IMR-90 (cell line): Measurements from ENCODE around the gene AVP. TPM values are rescaled to one million over a fixed set of nuclear protein-coding genes. Genes with fewer than 3 reads are reported as not detected.

Experiments used
- ATAC-seq: fragments of 200-7000 bp; cut with Tn5 transposase; 2 replicates; pipeline ENCODE4 v1.9.1; 2020; ENCODE audit warnings: low read depth, mild to moderate bottlenecking, moderate library complexity
- BruUV-seq: library from RNA; stranded (reverse); fragments of 400-500 nt; replicated peaks from 2 replicates; lab custom pipeline; 2021; lab: Mats Ljungman, UMichigan
- CTCF ChIA-PET: fragments of 300-600 bp; formaldehyde crosslinking; extraction: SDS; loops from one replicate; lab custom pipeline; 2021; ENCODE audit warnings: antibody characterized with exemption; lab: Yijun Ruan, JAX
- POLR2A ChIA-PET: fragments of 300-600 bp; sonication (Branson Sonifier 250); formaldehyde crosslinking; loops from one replicate; lab custom pipeline; 2022; ENCODE audit warnings: antibody characterized with exemption; ENCODE audit not compliant: unreplicated experiment; lab: Charles Lee
- DNase-seq: peaks from one replicate; pipeline ENCODE4 v3.0.0; 2013
- H2AFZ ChIP-seq: replicated peaks from 2 replicates; pipeline ENCODE3; 2013; ENCODE audit warnings: low read length, mild to moderate bottlenecking; ENCODE audit not compliant: poor library complexity
- H2AK5ac ChIP-seq: 2 replicates; pipeline ENCODE4 v1.6.1; 2013; ENCODE audit warnings: low read depth, low read length, inconsistent platforms
- H2AK9ac ChIP-seq: replicated peaks from 2 replicates; pipeline ENCODE3; 2013; ENCODE audit warnings: mild to moderate bottlenecking, low read depth, low read length, moderate library complexity; ENCODE audit not compliant: poor library complexity
- H2BK120ac ChIP-seq: 2 replicates; pipeline ENCODE4 v1.6.1; 2013; ENCODE audit warnings: low read depth, low read length, inconsistent platforms
- H2BK15ac ChIP-seq: 3 replicates; pipeline ENCODE4 v1.6.1; 2013; ENCODE audit warnings: low read depth, low read length, inconsistent platforms
- H2BK20ac ChIP-seq: 2 replicates; pipeline ENCODE4 v1.6.1; 2013; ENCODE audit warnings: low read depth, mild to moderate bottlenecking, inconsistent platforms, low read length, moderate library complexity
- H2BK5ac ChIP-seq: 2 replicates; pipeline ENCODE4 v1.6.1; 2013; ENCODE audit warnings: mild to moderate bottlenecking, low read depth, low read length, inconsistent platforms; ENCODE audit not compliant: poor library complexity, severe bottlenecking
- H3K14ac ChIP-seq: replicated peaks from 2 replicates; pipeline ENCODE4 v1.6.1; 2013; ENCODE audit warnings: low read depth, low read length, inconsistent platforms
- H3K18ac ChIP-seq: 2 replicates; pipeline ENCODE4 v1.6.1; 2013; ENCODE audit warnings: low read depth, low read length, control low read depth
- H3K23ac ChIP-seq: 2 replicates; pipeline ENCODE4 v1.6.1; 2013; ENCODE audit warnings: low read depth, low read length, inconsistent platforms
- H3K27ac ChIP-seq: 2 replicates; pipeline ENCODE4 v1.5.1; 2013; ENCODE audit warnings: mild to moderate bottlenecking, control low read depth, low read length; ENCODE audit not compliant: insufficient read depth
- H3K27me3 ChIP-seq: 2 replicates; pipeline ENCODE4 v1.6.1; 2013; ENCODE audit warnings: low read length; ENCODE audit not compliant: control insufficient read depth, insufficient read depth
- H3K36me3 ChIP-seq: 2 replicates; pipeline ENCODE4 v1.6.1; 2013; ENCODE audit warnings: low read length, mixed read lengths; ENCODE audit not compliant: control insufficient read depth, insufficient read depth
- H3K4ac ChIP-seq: 2 replicates; pipeline ENCODE4 v1.6.1; 2013; ENCODE audit warnings: low read depth, low read length, inconsistent platforms
- H3K4me1 ChIP-seq: 2 replicates; pipeline ENCODE4 v1.6.1; 2013; ENCODE audit warnings: low read length, mixed read lengths; ENCODE audit not compliant: control insufficient read depth, insufficient read depth
- H3K4me2 ChIP-seq: 2 replicates; pipeline ENCODE4 v1.6.1; 2013; ENCODE audit warnings: low read depth, mild to moderate bottlenecking, control low read depth, low read length, moderate library complexity
- H3K4me3 ChIP-seq: 2 replicates; pipeline ENCODE4 v1.5.1; 2013; ENCODE audit warnings: low read depth, mild to moderate bottlenecking, control low read depth, low read length, moderate library complexity; ENCODE audit not compliant: insufficient read depth
- H3K56ac ChIP-seq: 2 replicates; pipeline ENCODE4 v1.6.1; 2013; ENCODE audit warnings: low read length, inconsistent platforms; ENCODE audit not compliant: insufficient read depth; ENCODE audit errors: extremely low read depth
- H3K79me1 ChIP-seq, 2 experiments: 2 replicates each; pipeline ENCODE4 v1.6.1; 2013; ENCODE audit warnings: low read length in 2 of 2, inconsistent platforms in 1 of 2, low read depth in 1 of 2
- H3K9ac ChIP-seq: 2 replicates; pipeline ENCODE4 v1.6.1; 2013; ENCODE audit warnings: low read depth, low read length, control low read depth
- H3K9me1 ChIP-seq: 2 replicates; pipeline ENCODE4 v1.6.1; 2013; ENCODE audit warnings: low read length, inconsistent platforms; ENCODE audit not compliant: insufficient read depth
- H3K9me3 ChIP-seq: 2 replicates; pipeline ENCODE4 v1.6.1; 2013; ENCODE audit warnings: low read length; ENCODE audit not compliant: control insufficient read depth, insufficient read depth
- H4K20me1 ChIP-seq: 2 replicates; pipeline ENCODE4 v1.6.1; 2013; ENCODE audit warnings: low read length, inconsistent platforms; ENCODE audit not compliant: insufficient read depth
- H4K5ac ChIP-seq: 2 replicates; pipeline ENCODE4 v1.6.1; 2013; ENCODE audit warnings: mild to moderate bottlenecking, low read depth, low read length, control low read depth
- H4K8ac ChIP-seq, 2 experiments: 2 replicates each; pipeline ENCODE4 v1.6.1; 2013; ENCODE audit warnings: low read depth in 2 of 2, low read length in 2 of 2, control low read depth in 1 of 2, inconsistent platforms in 1 of 2
- H4K91ac ChIP-seq: 2 replicates; pipeline ENCODE4 v1.6.1; 2013; ENCODE audit warnings: low read depth, low read length, inconsistent platforms; ENCODE audit not compliant: insufficient read depth
- BHLHE40 ChIP-seq: fragments of 150-350 bp; IDR thresholded peaks from 2 replicates; pipeline ENCODE4 v1.6.1; 2016; ENCODE audit warnings: mild to moderate bottlenecking, low read depth, low read length
- CEBPB ChIP-seq: IDR thresholded peaks from 2 replicates; pipeline ENCODE4 v1.6.1; 2012; ENCODE audit warnings: low read depth, low read length, improper control_type of control experiment
- CHD1 ChIP-seq: IDR thresholded peaks from 2 replicates; pipeline ENCODE4 v1.6.1; 2012; ENCODE audit warnings: low read depth, low read length, improper control_type of control experiment
- CTCF ChIP-seq: conservative IDR thresholded peaks from 2 replicates; pipeline ENCODE4 v1.5.1; 2012; ENCODE audit warnings: mild to moderate bottlenecking, low read depth, low read length, improper control_type of control experiment
- ELK1 ChIP-seq: fragments of 150-350 bp; IDR thresholded peaks from 2 replicates; pipeline ENCODE4 v1.6.1; 2016; ENCODE audit warnings: low read depth, mild to moderate bottlenecking, low read length, moderate library complexity, borderline replicate concordance
- FOS ChIP-seq: fragments of 150-350 bp; IDR thresholded peaks from 2 replicates; pipeline ENCODE4 v1.6.1; 2016; ENCODE audit warnings: low read depth, low read length
- MAFK ChIP-seq: IDR thresholded peaks from 2 replicates; pipeline ENCODE4 v1.6.1; 2012; ENCODE audit warnings: low read depth, low read length, improper control_type of control experiment
- MAZ ChIP-seq: IDR thresholded peaks from 2 replicates; pipeline ENCODE4 v1.6.1; 2012; ENCODE audit warnings: low read depth, mild to moderate bottlenecking, low read length, improper control_type of control experiment, moderate library complexity, borderline replicate concordance
- MXI1 ChIP-seq: IDR thresholded peaks from 2 replicates; pipeline ENCODE4 v1.6.1; 2012; ENCODE audit warnings: low read depth, mild to moderate bottlenecking, low read length, moderate library complexity, borderline replicate concordance
- NFE2L2 ChIP-seq: fragments of 150-350 bp; IDR thresholded peaks from 2 replicates; pipeline ENCODE4 v1.6.1; 2016; ENCODE audit warnings: low read depth, mild to moderate bottlenecking, low read length
- POLR2A ChIP-seq: IDR thresholded peaks from 2 replicates; pipeline ENCODE4 v1.6.1; 2012; ENCODE audit warnings: mild to moderate bottlenecking, low read depth, low read length
- RAD21 ChIP-seq: IDR thresholded peaks from 2 replicates; pipeline ENCODE4 v1.6.1; 2012; ENCODE audit warnings: low read length, improper control_type of control experiment
- RCOR1 ChIP-seq: IDR thresholded peaks from 2 replicates; pipeline ENCODE4 v1.6.1; 2012; ENCODE audit warnings: mild to moderate bottlenecking, low read length, improper control_type of control experiment; ENCODE audit not compliant: insufficient replicate concordance
- RFX5 ChIP-seq: IDR thresholded peaks from 2 replicates; pipeline ENCODE4 v1.8.0; 2012; ENCODE audit warnings: low read depth, mild to moderate bottlenecking, low read length, moderate library complexity
- SMC3 ChIP-seq: fragments of 150-350 bp; IDR thresholded peaks from 2 replicates; pipeline ENCODE4 v1.6.1; 2016; ENCODE audit warnings: low read depth, mild to moderate bottlenecking, antibody characterized with exemption, low read length, moderate library complexity
- WGBS, 2 experiments: methylation state at CpG; one replicate each; pipeline versions ENCODE4 v1.1.5 to v1.1.7; 2013; ENCODE audit warnings: missing lambda C conversion rate in 2 of 2; ENCODE audit not compliant: insufficient read length in 1 of 2; ENCODE audit errors: extremely low coverage in 2 of 2; 5-methylcytosine and 5-hydroxymethylcytosine counted together
- dilution Hi-C: fragments of 300-500 bp; cut with HindIII; formaldehyde crosslinking; loops from one replicate; pipeline ENCODE4 v1.14.3; 2018; ENCODE audit warnings: low sequenced_read_pairs; ENCODE audit not compliant: unreplicated experiment
- in situ Hi-C: fragments of 300-500 bp; cut with MboI; formaldehyde crosslinking; loops from 3 replicates; pipeline ENCODE4 v1.14.3; 2019; ENCODE audit warnings: low sequenced_read_pairs, inconsistent platforms, mixed read lengths
- intact Hi-C: fragments of 100-400 bp; cut with micrococcal nuclease; formaldehyde crosslinking; loops from 2 replicates; pipeline ENCODE4 v1.10.0; 2022
- polyA plus RNA-seq, 3 experiments: library from polyadenylated mRNA; depleted of rRNA; stranded (reverse); fragments of >200 nt; gene quantifications; 2 replicates each; pipeline ENCODE4 v1.2.3, GENCODE V29; 2012; ENCODE audit warnings: low replicate concordance in 1 of 3
- total RNA-seq: library from RNA; depleted of rRNA; stranded (reverse); fragments of >200 nt; gene quantifications from 2 replicates; pipeline ENCODE4 v1.2.3, GENCODE V29; 2012

The AVP gene
- total and polyA plus RNA-seq, 2 of the 4 experiments (the other 2 are of a cell fraction): not detected

GRCh38 chr20:3128275-3128984 lies 43.9 kb upstream of the AVP start (continued):
- no peak for TF ChIP-seq MXI1

- no peak overlapping the region for H2BK15ac ChIP-seq
- peaks cover 10% of the 10 kb centered on the region for H3K36me3 ChIP-seq
- H3K14ac ChIP-seq: no peak overlapping the region
- H3K23ac ChIP-seq: no peak overlapping the region
- POLR2A ChIA-PET: no interaction called here
- H3K9me1 ChIP-seq: peaks cover 7% of the 10 kb centered on the region; the same call in 1 of the 2 replicates
- no peak overlapping the region for H3K4ac ChIP-seq
- H2AK5ac ChIP-seq: no peak overlapping the region
- no peak overlapping the region for H4K8ac ChIP-seq
- 100% methylated on average over 1 of the region's 1 CpG; no CpG with 5 or more reads in 1 of the 2 experiments for WGBS, 2 experiments
- H3K27me3 ChIP-seq: no peaks in the 10 kb centered on the region
- H4K20me1 ChIP-seq: peaks cover 3% of the 10 kb centered on the region; the same call in 1 of the 2 replicates
- intact Hi-C loops: no loop called here
- ATAC-seq: no peak
- H2AFZ ChIP-seq: no peak overlapping the region
- no peak overlapping the region for H4K91ac ChIP-seq
- H2BK120ac ChIP-seq: no peak overlapping the region
- no peak overlapping the region for H3K18ac ChIP-seq
- no peaks in the 10 kb centered on the region for H3K9me3 ChIP-seq
- no peak overlapping the region for H3K4me2 ChIP-seq
- H3K27ac ChIP-seq: no peak overlapping the region
- H2AK9ac ChIP-seq: no peak overlapping the region
- H2BK5ac ChIP-seq: no peak overlapping the region
- no peak overlapping the region for H2BK20ac ChIP-seq
- H3K56ac ChIP-seq: no peak overlapping the region
- H3K79me1 ChIP-seq: peaks cover 29 to 31% of the 10 kb centered on the region in 2 experiments
- in situ Hi-C loops: no loop called here
- no peak overlapping the region for H4K5ac ChIP-seq
- dilution Hi-C loops: no loop called here
- no peak overlapping the region for H3K9ac ChIP-seq
- H3K4me1 ChIP-seq: no peaks in the 10 kb centered on the region
- DNase-seq: no peak
- BruUV-seq: no TSS peak
- H3K4me3 ChIP-seq: no peak overlapping the region
- CTCF ChIA-PET: no interaction called here
- TF ChIP-seq RAD21 (no peak), POLR2A (no peak), BHLHE40 (no peak), MAFK (no peak), SMC3 (no peak), NFE2L2 (no peak), FOS (no peak), RFX5 (no peak), RCOR1 (no peak), MAZ (no peak), CHD1 (no peak), MXI1 (no peak), ELK1 (no peak), CTCF (no peak), CEBPB (no peak)
Observed at GRCh38 chr20:3126527-3126859, 42.0 kb upstream of the AVP start.
